ENCODE measurements around the gene ABLIM1. TPM values are rescaled to one million over a fixed set of nuclear protein-coding genes. Genes with fewer than 3 reads are reported as not detected.

The ABLIM1 gene
- total and polyA plus RNA-seq, 2 of the 13 experiments (the other 11 are each of a cell fraction or from before 2014, with no cell fraction given): 59.4 to 92.7 TPM

GRCh38 chr10:114577133-114577532 is 80.9 kb downstream of the ABLIM1 start:
- ChIA-PET CTCF (ENCODE audit: low intra/inter-chr PET ratio, low total read pairs) (no interaction called here), POLR2A (no interaction called here)
- no peak overlapping the region for H3K27ac ChIP-seq (ENCODE audit: extremely low read length, insufficient read depth, low read length)
- H3K4me1 ChIP-seq (ENCODE audit: insufficient read depth, low read length): no peaks in the 10 kb centered on the region
- peak; percentile 58 for TF ChIP-seq MAFF (IDR thresholded peaks at IDR 0.05; ENCODE audit: low read depth, low read length)
- TF ChIP-seq MAFK (conservative IDR thresholded peaks at IDR 0.05 in 1 of 2, IDR thresholded peaks at IDR 0.05 in 1 of 2; ENCODE audit: low read length in 2 of 2): peak; percentile 53 to 73
- no peak for TF ChIP-seq POLR2A (IDR thresholded peaks at IDR 0.05; ENCODE audit: insufficient read depth in 1 of 2, low read depth in 2 of 2, low read length in 2 of 2)
- H3K4me2 ChIP-seq (ENCODE audit: low read depth, low read length): no peak overlapping the region
- no peak overlapping the region for H3K9ac ChIP-seq (ENCODE audit: insufficient read depth, low read depth, low read length)
- in situ Hi-C loops (cut with HindIII; ENCODE audit: extremely low pct_ligation_motif_present, low pct_unique_long_range_greater_than_20kb) (no loop called here), intact Hi-C loops (cut with micrococcal nuclease; ENCODE audit: unreplicated experiment) (no loop called here)
- H3K4me3 ChIP-seq (replicated peaks in 1 of 3; ENCODE audit: insufficient read depth in 1 of 3, low read depth in 2 of 3, low read length in 3 of 3): no peak overlapping the region
- no peaks in the 10 kb centered on the region for H3K27me3 ChIP-seq (ENCODE audit: control insufficient read depth in 1 of 2, insufficient read depth in 2 of 2, low read length in 2 of 2)
- 82% methylated on average over 1 of the region's 1 CpG for WGBS (ENCODE audit: low lambda C conversion rate)
- FAIRE-seq: no peak
- no peaks in the 10 kb centered on the region for H4K20me1 ChIP-seq (ENCODE audit: insufficient read depth, low read length)
- BruUV-seq (replicated peaks): no TSS peak
- H3K79me2 ChIP-seq (ENCODE audit: insufficient read depth, low read length): no peaks in the 10 kb centered on the region
- H3K36me3 ChIP-seq (replicated peaks in 1 of 2; ENCODE audit: control insufficient read depth in 1 of 2, insufficient read depth in 2 of 2, low read length in 2 of 2): no peaks in the 10 kb centered on the region
- ATAC-seq: no peak
- H2AFZ ChIP-seq (ENCODE audit: low read length): no peak overlapping the region
- DNase-seq (ENCODE audit: low spot score): no peak
- no peaks in the 10 kb centered on the region for H3K9me3 ChIP-seq (ENCODE audit: low read length)

- no peaks in the 10 kb centered on the region for H3K4me1 ChIP-seq (ENCODE audit: insufficient read depth, low read length)
- ChIA-PET POLR2A (no interaction called here), CTCF (ENCODE audit: low intra/inter-chr PET ratio, low total read pairs) (no interaction called here)
- no peaks in the 10 kb centered on the region for H3K36me3 ChIP-seq (replicated peaks in 1 of 2; ENCODE audit: control insufficient read depth in 1 of 2, insufficient read depth in 2 of 2, low read length in 2 of 2)
- H3K9me3 ChIP-seq (ENCODE audit: low read length): no peaks in the 10 kb centered on the region
- FAIRE-seq: no peak
- WGBS (ENCODE audit: low lambda C conversion rate): 44% methylated on average over 3 of the region's 3 CpGs
- in situ Hi-C loops (cut with HindIII; ENCODE audit: extremely low pct_ligation_motif_present, low pct_unique_long_range_greater_than_20kb) (no loop called here), intact Hi-C loops (cut with micrococcal nuclease; ENCODE audit: unreplicated experiment) (no loop called here)
- H3K27me3 ChIP-seq (ENCODE audit: control insufficient read depth in 1 of 2, insufficient read depth in 2 of 2, low read length in 2 of 2): no peaks in the 10 kb centered on the region
- no peak overlapping the region for H3K9ac ChIP-seq (ENCODE audit: insufficient read depth, low read depth, low read length)
- H3K79me2 ChIP-seq (ENCODE audit: insufficient read depth, low read length): no peaks in the 10 kb centered on the region
- TF ChIP-seq ZNF616 (CRISPR knock-in tag; IDR thresholded peaks at IDR 0.05; ENCODE audit: low read depth) (no peak), ZNF670 (CRISPR knock-in tag; IDR thresholded peaks at IDR 0.05; ENCODE audit: borderline replicate concordance) (no peak), ETV6 (CRISPR knock-in tag; conservative IDR thresholded peaks at IDR 0.05) (no peak), HDAC2 (CRISPR knock-in tag; IDR thresholded peaks at IDR 0.05) (no peak), HOXA9 (CRISPR knock-in tag; IDR thresholded peaks at IDR 0.05; ENCODE audit: borderline replicate concordance) (no peak), RCOR2 (CRISPR knock-in tag; IDR thresholded peaks at IDR 0.05) (no peak), KDM5B (CRISPR knock-in tag; IDR thresholded peaks at IDR 0.05; ENCODE audit: borderline replicate concordance) (no peak), ZNF512 (CRISPR knock-in tag; IDR thresholded peaks at IDR 0.05) (no peak), ZNF296 (CRISPR knock-in tag; conservative IDR thresholded peaks at IDR 0.05) (no peak)
- TF ChIP-seq, protein P1, sequence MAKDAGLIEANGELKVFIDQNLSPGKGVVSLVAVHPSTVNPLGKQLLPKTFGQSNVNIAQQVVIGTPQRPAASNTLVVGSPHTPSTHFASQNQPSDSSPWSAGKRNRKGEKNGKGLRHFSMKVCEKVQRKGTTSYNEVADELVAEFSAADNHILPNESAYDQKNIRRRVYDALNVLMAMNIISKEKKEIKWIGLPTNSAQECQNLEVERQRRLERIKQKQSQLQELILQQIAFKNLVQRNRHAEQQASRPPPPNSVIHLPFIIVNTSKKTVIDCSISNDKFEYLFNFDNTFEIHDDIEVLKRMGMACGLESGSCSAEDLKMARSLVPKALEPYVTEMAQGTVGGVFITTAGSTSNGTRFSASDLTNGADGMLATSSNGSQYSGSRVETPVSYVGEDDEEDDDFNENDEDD (CRISPR knock-in tag; IDR thresholded peaks at IDR 0.05; ENCODE audit: borderline replicate concordance): no peak
- DNase-seq (ENCODE audit: low spot score): no peak
- no TSS peak for BruUV-seq (replicated peaks)
- H2AFZ ChIP-seq (ENCODE audit: low read length): no peak overlapping the region
- no peaks in the 10 kb centered on the region for H4K20me1 ChIP-seq (ENCODE audit: insufficient read depth, low read length)
- H3K4me3 ChIP-seq (replicated peaks in 1 of 3; ENCODE audit: insufficient read depth in 1 of 3, low read depth in 2 of 3, low read length in 3 of 3): no peak overlapping the region
- ATAC-seq: no peak
- H3K27ac ChIP-seq (ENCODE audit: extremely low read length, insufficient read depth, low read length): no peak overlapping the region
- H3K4me2 ChIP-seq (ENCODE audit: low read depth, low read length): no peak overlapping the region
Observed at GRCh38 chr10:114576716-114577115, 81.4 kb downstream of the ABLIM1 start.

Data from HepG2 (cell line).